Measurements from ENCODE around the gene ZNF598.
A peak's percentile ranks its signal among the peaks of the same experiment; 100 is the strongest.

ZNF598 gene

DNA sequence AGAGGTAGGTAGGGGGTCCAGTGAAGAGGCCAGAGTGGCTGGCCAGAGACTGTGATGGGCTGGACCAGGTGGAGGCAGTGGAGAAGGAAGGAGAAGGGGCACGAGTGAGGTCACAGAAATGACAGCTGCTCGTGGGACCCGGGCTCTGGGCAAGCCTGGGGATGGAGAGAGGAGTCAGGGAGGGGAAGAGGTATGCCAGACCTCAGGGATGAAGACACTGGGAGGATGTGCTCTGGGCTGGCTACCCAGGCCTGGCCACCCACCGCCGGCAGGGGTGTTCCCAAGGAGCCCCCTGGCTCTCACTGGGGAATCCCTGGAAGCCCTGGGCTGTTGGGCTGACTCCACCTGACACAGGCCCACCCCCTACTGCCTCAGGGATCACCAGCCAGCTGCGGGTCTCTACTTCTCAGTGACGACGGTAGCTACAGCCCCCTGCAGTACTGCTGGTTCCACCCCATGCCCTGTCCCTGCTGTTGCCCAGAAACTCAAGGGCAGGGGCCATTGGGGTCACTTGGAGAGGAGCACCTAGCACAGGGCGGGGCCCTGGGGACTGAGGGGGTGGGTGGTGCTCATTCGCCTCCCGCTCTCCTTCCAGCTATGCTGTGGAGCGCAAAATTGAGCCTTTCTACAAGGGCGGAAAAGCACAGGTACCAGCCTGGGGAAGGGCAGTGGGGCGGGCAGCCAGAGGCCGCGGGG, 36.0 kb downstream of the ZNF598 start:
- H3K36me3 ChIP-seq: peaks cover 48 to 49% (median 48%) of the 10 kb centered on the region in 3 donors
- H3K4me3 ChIP-seq: no peak overlapping the region
- no peak for DNase-seq
- no peak for TF ChIP-seq CTCF (IDR thresholded peaks at IDR 0.05)
- no peak overlapping the region for H3K27ac ChIP-seq
- H3K9me3 ChIP-seq: no peaks in the 10 kb centered on the region
- H3K27me3 ChIP-seq: peaks cover 0 to 52% of the 10 kb centered on the region in 2 donors
- peaks cover 0 to 33% (median 21%) of the 10 kb centered on the region in 4 donors for H3K4me1 ChIP-seq
- intact Hi-C loops (cut with DNase I; ENCODE audit: low total_unique reads): loop anchor here (5.0 kb wide), 1 partner anchor 361 kb away; the partner anchor contains the start of genes CRAMP1 and IFT140

DNA sequence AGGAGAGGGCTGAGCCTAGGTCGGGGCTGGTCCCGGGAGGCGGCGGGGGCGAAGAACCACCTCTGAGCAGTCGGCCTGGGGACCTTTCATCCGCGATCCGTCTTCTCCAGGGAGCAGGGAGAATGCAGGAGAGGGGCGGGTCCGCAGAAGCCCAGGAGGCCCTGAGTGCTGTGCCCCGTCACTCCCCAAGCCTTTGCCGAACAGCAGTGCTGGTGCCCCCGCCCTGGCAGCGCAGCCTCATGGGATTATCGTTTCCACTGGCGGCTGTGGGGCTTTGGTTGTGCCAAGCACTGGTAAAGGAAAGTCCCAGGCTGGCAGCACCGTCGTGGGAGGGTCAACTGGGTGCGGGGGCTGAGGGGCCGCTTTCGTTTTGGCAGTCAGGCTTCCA, 37.1 kb downstream of the ZNF598 start:
- no peak for TF ChIP-seq CTCF (IDR thresholded peaks at IDR 0.05)
- H3K4me3 ChIP-seq: peak overlapping the region; percentile 79 to 99
- intact Hi-C loops (cut with DNase I; ENCODE audit: low total_unique reads): loop anchor here (5.0 kb wide), 1 partner anchor 360 kb away; the partner anchor contains the start of genes CRAMP1 and IFT140
- H3K27ac ChIP-seq: peak overlapping the region; percentile 80 to 94
- peaks cover 37 to 38% (median 37%) of the 10 kb centered on the region in 3 donors for H3K36me3 ChIP-seq
- H3K27me3 ChIP-seq: peaks cover 0 to 41% of the 10 kb centered on the region in 2 donors
- no peaks in the 10 kb centered on the region for H3K9me3 ChIP-seq
- H3K4me1 ChIP-seq: peaks cover 0 to 32% (median 21%) of the 10 kb centered on the region in 4 donors
- no peak for DNase-seq

DNA sequence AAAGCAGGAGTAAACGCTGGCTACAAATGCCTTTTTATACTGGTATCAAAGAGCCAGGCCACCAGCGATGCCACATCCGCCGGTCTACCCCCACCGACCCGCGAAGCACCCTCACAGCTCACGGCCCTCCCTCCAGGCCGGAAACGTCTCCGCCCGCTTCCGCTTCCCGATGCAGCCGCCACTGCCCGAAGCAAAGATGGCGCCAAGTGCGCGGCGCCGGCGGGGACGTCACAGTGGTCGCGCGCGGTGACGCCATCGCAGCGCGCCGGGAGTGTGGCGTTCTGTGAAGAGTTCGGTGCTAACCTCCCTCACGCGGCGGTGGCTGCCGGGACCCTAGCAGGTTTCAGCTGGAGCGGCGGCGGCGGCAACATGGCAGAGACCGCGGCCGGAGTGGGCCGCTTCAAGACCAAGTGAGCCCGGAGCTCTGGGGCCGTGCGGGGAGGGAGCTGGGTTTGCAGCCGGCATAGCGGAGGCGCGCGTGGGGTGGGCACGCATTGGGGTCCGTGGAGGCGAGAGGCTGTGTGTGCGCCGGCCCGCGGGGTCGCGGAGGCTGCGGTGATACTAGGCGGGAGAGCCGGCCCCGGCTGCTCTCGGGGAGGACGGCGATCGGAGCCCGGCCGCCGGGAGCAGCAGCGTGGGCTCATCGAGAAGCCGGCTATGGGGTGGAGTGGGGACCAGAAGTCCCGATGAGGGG, 37.7 kb downstream of the ZNF598 start, which contains the start of gene TBL3:
TSS of gene TBL3 (plus strand) at position 258 of the 694 bp plus-strand sequence. CDS start at position 370, 112 bp downstream.
- peak within 1 kb of the TSS; percentile 80 to 94 for H3K27ac ChIP-seq
- H3K27me3 ChIP-seq: peaks cover 0 to 36% of the 10 kb centered on the region in 2 donors
- H3K9me3 ChIP-seq: no peaks in the 10 kb centered on the region
- TF ChIP-seq CTCF (IDR thresholded peaks at IDR 0.05): no peak
- H3K4me3 ChIP-seq: peak within 1 kb of the TSS; percentile 79 to 99
- H3K4me1 ChIP-seq: peaks cover 0 to 32% (median 21%) of the 10 kb centered on the region in 4 donors
- intact Hi-C loops (cut with DNase I; ENCODE audit: low total_unique reads): loop anchor here (5.0 kb wide), 1 partner anchor 360 kb away; the partner anchor contains the start of genes CRAMP1 and IFT140
- DNase-seq: peak; percentile 91 to 96
- peaks cover 31 to 32% (median 31%) of the 10 kb centered on the region in 3 donors for H3K36me3 ChIP-seq

GRCh38 chr16:1968146-1968953, 41.3 kb downstream of the ZNF598 start:
- intact Hi-C loops (cut with DNase I; ENCODE audit: low total_unique reads): no loop called here
- no peak for TF ChIP-seq CTCF (IDR thresholded peaks at IDR 0.05)
- peaks cover 0 to 40% (median 27%) of the 10 kb centered on the region in 4 donors for H3K4me1 ChIP-seq
- no peak for DNase-seq
- H3K4me3 ChIP-seq: no peak overlapping the region
- no peaks in the 10 kb centered on the region for H3K27me3 ChIP-seq
- H3K9me3 ChIP-seq: no peaks in the 10 kb centered on the region
- H3K36me3 ChIP-seq: peaks cover 3 to 7% (median 4%) of the 10 kb centered on the region in 3 donors
- H3K27ac ChIP-seq: no peak overlapping the region

- no peak for TF ChIP-seq CTCF (IDR thresholded peaks at IDR 0.05)
- intact Hi-C loops (cut with DNase I; ENCODE audit: low total_unique reads): no loop called here
- Histone ChIP-seq H3K9me3 (no peaks in the 10 kb centered on the region), H3K4me1 (peaks cover 0 to 29% (median 17%) of the 10 kb centered on the region in 4 donors), H3K27me3 (no peaks in the 10 kb centered on the region), H3K36me3 (peaks cover 22 to 26% (median 23%) of the 10 kb centered on the region in 3 donors), H3K4me3 (peak within 1 kb of the TSS; percentile 89 to 93), H3K27ac (peak within 1 kb of the TSS in 1 of 2 donors; percentile 98)
- no peak for DNase-seq
Observed at GRCh38 chr16:1966460-1966859, 43.2 kb downstream of the ZNF598 start, which contains the start of gene RNF151. TSS of gene RNF151 (plus strand) at chr16:1966856. CDS start at chr16:1966882, 26 bp downstream.

Data from tibial artery (tissue), 4 donors.